GM12878 (cell line): Measurements from ENCODE around the gene RAP1GAP. TPM values are rescaled to one million over a fixed set of nuclear protein-coding genes. Genes with fewer than 3 reads are reported as not detected.

Source experiments
- ATAC-seq: fragments of 200-7000 bp; cut with Tn5 transposase; 3 replicates; pipeline ENCODE4 v1.9.1; 2020; ENCODE audit warnings: mild to moderate bottlenecking, moderate library complexity
- BruUV-seq: library from RNA; stranded (reverse); fragments of 400-500 nt; replicated peaks from 2 replicates; lab custom pipeline; 2021; lab: Mats Ljungman, UMichigan
- CTCF ChIA-PET: fragments of 300-600 bp; sonication (Branson Sonifier 250); formaldehyde crosslinking; extraction: SDS; loops from one replicate; lab custom pipeline; 2021; ENCODE audit warnings: inconsistent platforms; lab: Yijun Ruan, JAX
- POLR2A ChIA-PET: fragments of 350-600 bp; formaldehyde crosslinking; extraction: SDS; loops from one replicate; lab custom pipeline; 2021; ENCODE audit warnings: inconsistent platforms; lab: Charles Lee
- RAD21 ChIA-PET: fragments of 300-600 bp; sonication (Branson Sonifier 250); formaldehyde crosslinking; loops from one replicate; lab custom pipeline; 2023; ENCODE audit warnings: antibody characterized with exemption; ENCODE audit not compliant: unreplicated experiment; lab: Charles Lee
- SMC1A ChIA-PET: fragments of 300-600 bp; sonication (Branson Sonifier 250); formaldehyde crosslinking; loops from one replicate; lab custom pipeline; 2023; ENCODE audit not compliant: unreplicated experiment, uncharacterized antibody; lab: Charles Lee
- DNase-seq: peaks from one replicate; pipeline ENCODE4 v3.0.0-alpha.2; 2011; ENCODE audit warnings: low read depth, low spot score
- FAIRE-seq: peaks from 3 replicates; lab custom pipeline; 2011; peaks lifted over from hg19 to GRCh38; lab: Jason Lieb, UNC
- H2AFZ ChIP-seq: 2 replicates; pipeline ENCODE4 v1.6.0; 2011; ENCODE audit warnings: low read depth, low read length, control low read depth; ENCODE audit not compliant: control insufficient read depth
- H3K27ac ChIP-seq: 2 replicates; pipeline ENCODE4 v1.5.1; 2011; ENCODE audit warnings: control low read depth; ENCODE audit not compliant: control insufficient read depth, insufficient read depth
- H3K27me3 ChIP-seq, 2 experiments: replicated peaks in 1 of 2; 2 replicates each; pipeline versions ENCODE4 v1.6.0 to v1.6.1; 2011; ENCODE audit warnings: low read length in 1 of 2; ENCODE audit not compliant: control insufficient read depth in 2 of 2, insufficient read depth in 2 of 2
- H3K36me3 ChIP-seq, 2 experiments: 2 replicates each; pipeline ENCODE4 v1.5.1; 2011; ENCODE audit warnings: low read length in 1 of 2; ENCODE audit not compliant: control insufficient read depth in 2 of 2, insufficient read depth in 2 of 2
- H3K4me1 ChIP-seq: 2 replicates; pipeline ENCODE4 v1.6.1; 2011; ENCODE audit warnings: mild to moderate bottlenecking, low read length, moderate library complexity, mixed read lengths; ENCODE audit not compliant: control insufficient read depth, insufficient read depth
- H3K4me2 ChIP-seq: 2 replicates; pipeline ENCODE4 v1.6.0; 2011; ENCODE audit warnings: control low read depth; ENCODE audit not compliant: control insufficient read depth, insufficient read depth
- H3K4me3 ChIP-seq: fragments of 200-600 bp; sonication (generic); 2 replicates; pipeline ENCODE4 v1.5.1; 2016
- H3K79me2 ChIP-seq: 2 replicates; pipeline ENCODE4 v1.6.0; 2011; ENCODE audit warnings: low read length; ENCODE audit not compliant: control insufficient read depth, insufficient read depth
- H3K9ac ChIP-seq: 2 replicates; pipeline ENCODE4 v1.8.0; 2011; ENCODE audit warnings: low read length, control low read depth, mixed read lengths; ENCODE audit not compliant: control insufficient read depth, insufficient read depth
- H3K9me3 ChIP-seq: replicated peaks from 3 replicates; pipeline ENCODE4 v1.5.1; 2011; ENCODE audit warnings: mild to moderate bottlenecking, low read length; ENCODE audit not compliant: control insufficient read depth, insufficient read depth
- H4K20me1 ChIP-seq: 2 replicates; pipeline ENCODE4 v1.6.0; 2011; ENCODE audit not compliant: control insufficient read depth, insufficient read depth
- ATF7 ChIP-seq: fragments of 450-650 bp; IDR thresholded peaks from 2 replicates; pipeline ENCODE4 v1.6.1; 2016; ENCODE audit warnings: low read depth, mild to moderate bottlenecking
- BHLHE40 ChIP-seq, 2 experiments: fragments of 450-650 bp in 1 of 2; IDR thresholded peaks; 2 replicates each; pipeline ENCODE4 v1.6.1; 2011 to 2017; ENCODE audit warnings: low read depth in 2 of 2, borderline replicate concordance in 1 of 2, improper control_type of control experiment in 1 of 2, low read length in 1 of 2, mild to moderate bottlenecking in 1 of 2
- CBX3 ChIP-seq: fragments of 200-600 bp; sonication (generic); IDR thresholded peaks from 2 replicates; pipeline ENCODE4 v1.6.1; 2016; ENCODE audit warnings: low read depth, borderline replicate concordance
- CBX5 ChIP-seq: sonication (generic); IDR thresholded peaks from 2 replicates; pipeline ENCODE4 v1.6.1; 2016; ENCODE audit warnings: low read depth, moderate library complexity, mild to moderate bottlenecking, inconsistent platforms
- E4F1 ChIP-seq: fragments of 450-650 bp; IDR thresholded peaks from 2 replicates; pipeline ENCODE4 v1.6.1; 2018; ENCODE audit warnings: borderline replicate concordance, mild to moderate bottlenecking; ENCODE audit not compliant: partially characterized antibody
- MEF2B ChIP-seq: fragments of 450-650 bp; IDR thresholded peaks from 2 replicates; pipeline ENCODE4 v1.6.1; 2018; ENCODE audit warnings: mild to moderate bottlenecking, moderate library complexity; ENCODE audit not compliant: partially characterized antibody, poor library complexity, severe bottlenecking
- MLLT1 ChIP-seq: fragments of 450-650 bp; IDR thresholded peaks from 2 replicates; pipeline ENCODE4 v1.6.1; 2016; ENCODE audit warnings: mild to moderate bottlenecking
- MTA2 ChIP-seq: fragments of 450-650 bp; IDR thresholded peaks from 2 replicates; pipeline ENCODE4 v1.6.1; 2016; ENCODE audit warnings: low read depth, mild to moderate bottlenecking, moderate library complexity
- NFIC ChIP-seq: IDR thresholded peaks from 2 replicates; pipeline ENCODE4 v1.6.1; 2012; ENCODE audit warnings: low read depth, mild to moderate bottlenecking, inconsistent platforms, low read length, moderate library complexity
- NFYA ChIP-seq: IDR thresholded peaks from 2 replicates; pipeline ENCODE4 v1.6.1; 2011; ENCODE audit warnings: low read depth, mild to moderate bottlenecking, low read length, improper control_type of control experiment, borderline replicate concordance
- NFYB ChIP-seq: IDR thresholded peaks from 2 replicates; pipeline ENCODE4 v1.6.1; 2011; ENCODE audit warnings: low read depth, mild to moderate bottlenecking, low read length, improper control_type of control experiment, moderate library complexity; ENCODE audit not compliant: insufficient read depth
- RAD51 ChIP-seq: fragments of 450-650 bp; IDR thresholded peaks from 2 replicates; pipeline ENCODE4 v1.6.1; 2016; ENCODE audit warnings: moderate library complexity, mild to moderate bottlenecking, inconsistent platforms
- RBBP5 ChIP-seq: fragments of 200-600 bp; sonication (generic); conservative IDR thresholded peaks from 2 replicates; pipeline ENCODE4 v1.6.1; 2016
- SREBF2 ChIP-seq: IDR thresholded peaks from 2 replicates; pipeline ENCODE4 v1.6.1; 2012; ENCODE audit warnings: mild to moderate bottlenecking, low read length
- STAT1 ChIP-seq: fragments of 450-650 bp; conservative IDR thresholded peaks from 2 replicates; pipeline ENCODE4 v1.6.1; 2014; ENCODE audit warnings: antibody characterized with exemption, mild to moderate bottlenecking
- ZZZ3 ChIP-seq: IDR thresholded peaks from 2 replicates; pipeline ENCODE4 v1.6.1; 2011; ENCODE audit warnings: low read depth; ENCODE audit not compliant: control insufficient read depth, insufficient read length
- WGBS: methylation state at CpG from one replicate; pipeline ENCODE4 v1.1.6; 2016; ENCODE audit warnings: low lambda C conversion rate; ENCODE audit not compliant: insufficient replicate concordance, insufficient coverage; ENCODE audit errors: missing lambda C conversion rate; 5-methylcytosine and 5-hydroxymethylcytosine counted together
- in situ Hi-C: fragments of 300-500 bp; cut with MboI; formaldehyde crosslinking; loops from 9 replicates; pipeline ENCODE4 v1.14.3; 2018; ENCODE audit warnings: mixed read lengths
- intact Hi-C: fragments of 100-400 bp; cut with micrococcal nuclease; formaldehyde crosslinking; loops from one replicate; pipeline ENCODE4 v1.14.2; 2022; ENCODE audit not compliant: unreplicated experiment
- polyA plus RNA-seq, 11 experiments: library from polyadenylated mRNA; depleted of rRNA in 4 of 11; unstranded in 6 of 11; stranded (reverse) in 5 of 11; fragments of >200 nt; fragmentation: Nextera tagmentation in 4 of 11; fragmentation: Illumina TruSeq in 1 of 11; extraction: Ambion mirVana in 4 of 11; extraction: Trizol in 1 of 11; gene quantifications; 1 replicate in 1 of 11; 2 replicates in 10 of 11; pipeline versions ENCODE4 v1.2.1 to v1.2.3, GENCODE V29; 2011 to 2016; ENCODE audit warnings: inconsistent platforms in 2 of 11, missing spikeins in 2 of 11, low read depth in 1 of 11
- total RNA-seq, 4 experiments: library from RNA; depleted of rRNA in 3 of 4; stranded (reverse); fragments of >200 nt in 3 of 4; fragmentation: Illumina TruSeq in 1 of 4; extraction: Trizol in 1 of 4; gene quantifications; 2 replicates each; pipeline versions ENCODE4 v1.2.1 to v1.2.3, GENCODE V29; 2013 to 2021

Gene RAP1GAP
- total and polyA plus RNA-seq, 10 of the 15 experiments (the other 5 are each of a cell fraction or from before 2014, with no cell fraction given) = 0.04 to 0.96 (median 0.09) TPM; not detected in 3

GRCh38 chr1:21663248-21663950 lies 5.8 kb downstream of the RAP1GAP start (continued):
- no peak for TF ChIP-seq RBBP5
- TF ChIP-seq NFYA = no peak
- no peak for TF ChIP-seq ATF7
- no peak for TF ChIP-seq ZZZ3
- TF ChIP-seq CBX3 = no peak
- no peak for TF ChIP-seq NFYB
- TF ChIP-seq MLLT1 = no peak
- no peak for TF ChIP-seq MTA2
- TF ChIP-seq CBX5 = no peak

- no peak overlapping the region for H3K4me2 ChIP-seq
- no peaks in the 10 kb centered on the region for H3K4me1 ChIP-seq
- DNase-seq = no peak
- FAIRE-seq = no peak
- H3K27ac ChIP-seq = no peak overlapping the region
- H3K27me3 ChIP-seq = peaks cover 0 to 2% of the 10 kb centered on the region in 2 experiments; a peak in 1 of 4 replicates
- ChIA-PET CTCF (interaction anchor here (0.8 kb wide), 1 partner anchor 300 kb away, joined by 3 read pairs; no protein-coding TSS in a partner anchor), RAD21 (no interaction called here), SMC1A (no interaction called here), POLR2A (interaction anchor here (1.1 kb wide), 2 partner anchors 119 to 356 kb away, joined by 3 read pairs; no protein-coding TSS in a partner anchor)
- in situ Hi-C loops (no loop called here), intact Hi-C loops (no loop called here)
- H3K9ac ChIP-seq = no peak overlapping the region
- no peak overlapping the region for H2AFZ ChIP-seq
- H3K9me3 ChIP-seq = no peaks in the 10 kb centered on the region
- no peak overlapping the region for H3K4me3 ChIP-seq
- H4K20me1 ChIP-seq = no peaks in the 10 kb centered on the region
- ATAC-seq = no peak
- no peaks in the 10 kb centered on the region for H3K36me3 ChIP-seq
- no peaks in the 10 kb centered on the region for H3K79me2 ChIP-seq
- BruUV-seq = no TSS peak
- WGBS = 9% methylated on average over 6 of the region's 6 CpGs
- TF ChIP-seq SREBF2 (no peak), NFIC (no peak), STAT1 (no peak), MEF2B (no peak), E4F1 (no peak), RAD51 (no peak), BHLHE40 (IDR thresholded peaks at IDR 0.05; ENCODE audit: borderline replicate concordance in 1 of 2, low read depth in 2 of 2, low read length in 1 of 2) (no peak)
These were observed 6.5 kb downstream of the RAP1GAP start for GRCh38 chr1:21662426-21663247.
